PC-3 (cell line): ENCODE data around the gene MAGI1.

Experiments
- CTCF ChIP-seq: fragments of 300-600 bp; sonication (generic); conservative IDR thresholded peaks from 2 replicates; pipeline ENCODE4 v1.5.1; 2017; ENCODE audit warnings: antibody characterized with exemption, low read depth, mild to moderate bottlenecking, low read length
- EZH2phosphoT487 ChIP-seq: fragments of 300-600 bp; sonication (generic); IDR thresholded peaks from 2 replicates; pipeline ENCODE4 v1.6.1; 2018; ENCODE audit warnings: mild to moderate bottlenecking, antibody characterized with exemption, low read length, borderline replicate concordance

- TF ChIP-seq CTCF (no peak), EZH2phosphoT487 (no peak)
Measured at GRCh38 chr3:65381496-65382010, 657.2 kb downstream of the MAGI1 start.
